Calu3 (cell line): ENCODE results near the gene STK38. TPM values are rescaled to one million over a fixed set of nuclear protein-coding genes. Genes with fewer than 3 reads are reported as not detected.

Experiments used
- BruUV-seq: library from RNA; stranded (reverse); fragments of 400-500 nt; replicated peaks from 2 replicates; lab custom pipeline; 2021; lab: Mats Ljungman, UMichigan
- CTCF ChIA-PET: fragments of 300-600 bp; sonication (Branson Sonifier 250); formaldehyde crosslinking; loops from one replicate; lab custom pipeline; 2022; ENCODE audit warnings: antibody characterized with exemption; lab: Charles Lee
- DNase-seq: peaks from one replicate; pipeline ENCODE4 v3.0.0; 2022
- H3K27ac Mint-ChIP-seq: one replicate; pipeline ENCODE4 v1.8.0; 2022; ENCODE audit warnings: mixed read lengths; ENCODE audit not compliant: unreplicated experiment
- H3K27me3 Mint-ChIP-seq: one replicate; pipeline ENCODE4 v1.8.0; 2022; ENCODE audit warnings: mixed read lengths; ENCODE audit not compliant: unreplicated experiment
- H3K36me3 Mint-ChIP-seq: one replicate; pipeline ENCODE4 v1.8.0; 2022; ENCODE audit warnings: mild to moderate bottlenecking, moderate library complexity, mixed read lengths; ENCODE audit not compliant: insufficient read depth, unreplicated experiment
- H3K4me1 Mint-ChIP-seq: one replicate; pipeline ENCODE4 v1.8.0; 2022; ENCODE audit warnings: mild to moderate bottlenecking, low read depth, mixed read lengths; ENCODE audit not compliant: unreplicated experiment
- H3K4me3 Mint-ChIP-seq: one replicate; pipeline ENCODE4 v1.8.0; 2022; ENCODE audit warnings: mild to moderate bottlenecking, low read depth, moderate library complexity, mixed read lengths; ENCODE audit not compliant: unreplicated experiment
- H3K9me3 Mint-ChIP-seq: one replicate; pipeline ENCODE4 v1.8.0; 2022; ENCODE audit warnings: low read depth, mixed read lengths; ENCODE audit not compliant: unreplicated experiment
- intact Hi-C: fragments of 100-400 bp; cut with micrococcal nuclease; formaldehyde crosslinking; loops from one replicate; pipeline ENCODE4 v1.10.0; 2022; ENCODE audit not compliant: unreplicated experiment
- total RNA-seq: library from RNA; stranded (reverse); gene quantifications from 2 replicates; pipeline ENCODE4 v1.2.3, GENCODE V29; 2022
- TF ChIP-seq, protein P1 (sequence below): fragments of 200-600 bp; IDR thresholded peaks from one replicate; pipeline ENCODE4 v1.8.0; 2022; ENCODE audit warnings: antibody characterized with exemption; ENCODE audit not compliant: unreplicated experiment

STK38 gene
- total RNA-seq, 1 experiment from 2014 or later = 70.3 TPM

DNA sequence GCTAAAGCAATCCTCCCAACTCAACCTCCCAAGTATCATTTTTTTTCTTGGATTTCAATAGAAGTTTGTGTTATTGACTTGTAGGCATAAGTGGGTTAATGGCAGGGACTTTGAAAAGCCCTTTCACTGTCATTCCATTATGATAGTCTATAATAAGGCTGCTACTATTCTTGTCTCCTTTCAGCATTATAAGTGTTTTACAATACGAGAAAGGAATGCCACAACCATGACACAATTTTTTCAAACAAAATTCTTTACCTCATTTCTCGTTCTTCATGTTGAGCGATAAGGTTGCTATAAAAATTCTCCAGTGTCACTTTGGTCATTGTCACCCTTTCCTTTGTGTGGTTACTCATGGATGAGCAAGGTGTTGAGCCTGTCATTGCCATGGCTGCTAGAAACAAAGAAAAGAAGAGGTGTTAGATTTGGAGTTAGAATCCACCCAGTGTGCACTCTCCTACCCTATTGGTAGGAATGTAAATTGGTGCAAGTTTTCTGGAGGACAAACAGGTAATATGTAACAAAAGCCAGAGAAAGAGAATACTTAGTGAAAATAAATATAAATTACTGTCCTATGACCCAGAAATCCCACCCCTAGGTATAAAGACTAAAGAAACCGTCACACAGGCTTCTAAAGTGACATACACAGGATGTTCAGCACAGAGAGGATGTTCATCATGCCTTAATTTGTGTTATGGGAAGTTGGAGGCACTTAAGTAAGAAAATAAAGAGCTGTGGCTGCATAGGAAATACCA is 7.3 kb downstream of the STK38 start:
- Mint-ChIP-seq H3K4me1 (peaks cover 9% of the 10 kb centered on the region), H3K27me3 (no peaks in the 10 kb centered on the region), H3K27ac (no peak overlapping the region), H3K4me3 (no peak overlapping the region), H3K36me3 (peaks cover 52% of the 10 kb centered on the region), H3K9me3 (no peaks in the 10 kb centered on the region)
- intact Hi-C loops = no loop called here
- TF ChIP-seq, protein P1, sequence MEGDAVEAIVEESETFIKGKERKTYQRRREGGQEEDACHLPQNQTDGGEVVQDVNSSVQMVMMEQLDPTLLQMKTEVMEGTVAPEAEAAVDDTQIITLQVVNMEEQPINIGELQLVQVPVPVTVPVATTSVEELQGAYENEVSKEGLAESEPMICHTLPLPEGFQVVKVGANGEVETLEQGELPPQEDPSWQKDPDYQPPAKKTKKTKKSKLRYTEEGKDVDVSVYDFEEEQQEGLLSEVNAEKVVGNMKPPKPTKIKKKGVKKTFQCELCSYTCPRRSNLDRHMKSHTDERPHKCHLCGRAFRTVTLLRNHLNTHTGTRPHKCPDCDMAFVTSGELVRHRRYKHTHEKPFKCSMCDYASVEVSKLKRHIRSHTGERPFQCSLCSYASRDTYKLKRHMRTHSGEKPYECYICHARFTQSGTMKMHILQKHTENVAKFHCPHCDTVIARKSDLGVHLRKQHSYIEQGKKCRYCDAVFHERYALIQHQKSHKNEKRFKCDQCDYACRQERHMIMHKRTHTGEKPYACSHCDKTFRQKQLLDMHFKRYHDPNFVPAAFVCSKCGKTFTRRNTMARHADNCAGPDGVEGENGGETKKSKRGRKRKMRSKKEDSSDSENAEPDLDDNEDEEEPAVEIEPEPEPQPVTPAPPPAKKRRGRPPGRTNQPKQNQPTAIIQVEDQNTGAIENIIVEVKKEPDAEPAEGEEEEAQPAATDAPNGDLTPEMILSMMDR = no peak
- DNase-seq = no peak
- BruUV-seq = no TSS peak
- CTCF ChIA-PET = interaction anchor here (0.6 to 0.7 kb wide), 3 partner anchors 58 to 481 kb away, joined by 3 to 4 read pairs (median 3); no protein-coding TSS in a partner anchor

DNA sequence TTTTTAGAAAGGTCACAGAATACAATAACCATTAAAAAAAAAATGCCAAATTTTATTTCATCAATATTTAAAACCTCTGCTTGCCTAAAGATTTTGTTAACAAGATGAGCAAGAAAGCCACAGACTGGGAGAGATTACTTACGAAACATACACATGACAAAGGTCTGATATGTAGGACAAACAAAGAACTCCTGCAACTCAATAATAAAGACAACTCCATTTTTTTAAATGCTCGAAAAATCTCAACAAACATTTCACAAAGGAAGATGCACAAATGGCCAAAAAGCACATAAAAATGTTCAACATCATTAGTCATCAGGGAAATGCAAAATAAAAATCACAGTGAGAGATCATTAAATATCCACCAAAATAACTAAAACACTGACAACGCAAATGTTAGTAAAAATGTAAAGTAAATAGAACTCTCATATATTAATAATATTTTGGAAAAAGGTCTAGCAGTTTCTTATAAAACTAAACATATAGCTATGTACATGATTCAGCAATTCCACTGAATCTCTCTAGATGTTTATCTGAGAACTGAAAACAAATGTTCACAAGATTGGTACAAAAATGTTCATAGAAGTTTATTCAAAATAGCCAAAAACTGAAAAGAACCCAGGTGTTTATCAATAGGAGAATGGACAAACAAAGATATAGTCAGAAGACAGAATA is 10.3 kb downstream of the STK38 start:
- H3K27ac Mint-ChIP-seq = no peak overlapping the region

DNA sequence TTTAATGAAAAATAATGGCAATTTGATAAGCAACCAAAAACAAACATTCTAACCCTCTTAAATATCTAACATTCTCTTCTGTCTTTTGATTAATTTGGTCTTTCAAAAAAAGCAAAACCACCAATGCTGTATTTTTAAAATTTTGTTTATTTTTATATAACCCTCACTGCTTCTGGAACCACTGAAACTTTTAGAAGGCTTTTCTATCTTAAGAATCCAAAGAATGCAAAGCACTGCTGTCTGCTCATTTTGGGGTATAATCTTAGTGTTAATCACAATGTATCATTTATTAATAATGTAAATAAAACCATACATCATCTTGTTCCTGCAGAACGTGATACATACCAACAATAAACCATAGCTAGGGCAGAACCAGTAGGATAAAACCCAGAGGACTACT is 14.0 kb downstream of the STK38 start:
- H3K27ac Mint-ChIP-seq = no peak overlapping the region

More for the DNA sequence above, 10.3 kb downstream of the STK38 start:
- no TSS peak for BruUV-seq
- intact Hi-C loops = no loop called here
- Mint-ChIP-seq H3K27me3 (no peaks in the 10 kb centered on the region), H3K4me1 (no peaks in the 10 kb centered on the region), H3K4me3 (no peak overlapping the region), H3K9me3 (no peaks in the 10 kb centered on the region), H3K36me3 (peaks cover 54% of the 10 kb centered on the region)
- DNase-seq = no peak
- CTCF ChIA-PET = no interaction called here
- TF ChIP-seq, protein P1 = no peak

GRCh38 chr6:36526066-36526465 is 21.2 kb downstream of the STK38 start:
- TF ChIP-seq, protein P1 = no peak
- Mint-ChIP-seq H3K27me3 (no peaks in the 10 kb centered on the region), H3K36me3 (peaks cover 41% of the 10 kb centered on the region), H3K4me3 (no peak overlapping the region), H3K27ac (no peak overlapping the region), H3K4me1 (no peaks in the 10 kb centered on the region), H3K9me3 (no peaks in the 10 kb centered on the region)
- BruUV-seq = no TSS peak
- DNase-seq = no peak
- intact Hi-C loops = no loop called here
- CTCF ChIA-PET = interaction anchor here (0.6 to 0.8 kb wide), 2 partner anchors 10 to 469 kb away, joined by 4 read pairs; no protein-coding TSS in a partner anchor

More for the DNA sequence above, 14.0 kb downstream of the STK38 start:
- intact Hi-C loops = no loop called here
- Mint-ChIP-seq H3K27me3 (no peaks in the 10 kb centered on the region), H3K9me3 (no peaks in the 10 kb centered on the region), H3K4me3 (no peak overlapping the region), H3K36me3 (peaks cover 42% of the 10 kb centered on the region), H3K4me1 (no peaks in the 10 kb centered on the region)
- no TSS peak for BruUV-seq
- CTCF ChIA-PET = no interaction called here
- no peak for DNase-seq
- TF ChIP-seq, protein P1 = no peak
